SU-DHL-6 (cell line): Measurements from ENCODE around the gene BIRC5.

Experiments used
- CTCF ChIP-seq: fragments of 200-600 bp; sonication (generic); IDR thresholded peaks from one replicate; pipeline ENCODE4 v1.5.1; 2017; ENCODE audit warnings: antibody characterized with exemption, mild to moderate bottlenecking, low read length, moderate library complexity; ENCODE audit not compliant: insufficient read depth, poor library complexity, severe bottlenecking
- EZH2phosphoT487 ChIP-seq: fragments of 200-600 bp; sonication (generic), shearing (Covaris generic); conservative IDR thresholded peaks from 2 replicates; pipeline ENCODE4 v1.6.1; 2018; ENCODE audit warnings: mild to moderate bottlenecking, antibody characterized with exemption, low read length, moderate library complexity, mixed read lengths

DNA sequence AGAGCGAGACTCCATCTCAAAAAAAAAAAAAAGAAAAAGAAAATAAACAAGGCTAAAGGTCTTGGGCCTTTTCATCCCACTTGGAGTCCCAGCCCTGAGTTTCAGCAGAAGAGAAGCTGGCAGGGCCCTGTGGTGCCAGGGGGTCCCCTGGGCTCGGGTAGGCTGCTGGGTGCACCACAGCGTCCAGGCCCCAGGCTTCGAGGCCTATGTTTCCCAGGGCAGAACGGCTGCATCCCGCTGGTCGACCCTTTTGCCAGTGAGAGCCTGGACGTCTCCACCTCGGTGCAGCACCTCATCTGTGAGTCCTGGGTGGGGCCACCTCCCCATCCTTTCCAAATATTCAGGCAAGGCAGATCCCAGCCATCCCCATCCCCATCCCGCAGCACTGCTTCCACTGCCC lies 19.6 kb downstream of the BIRC5 start:
- TF ChIP-seq CTCF (no peak), EZH2phosphoT487 (no peak)
